M059J (cell line): ENCODE measurements around the gene TAS2R3. TPM values are rescaled to one million over a fixed set of nuclear protein-coding genes. Genes with fewer than 3 reads are reported as not detected.
"Not testable (repeated sequence)": the region's sequence is repeated elsewhere in the genome, so short reads cannot be mapped to it uniquely, and the experiment has no call there.

ENCODE experiments used
- DNase-seq: peaks from one replicate; pipeline ENCODE4 v3.0.0-alpha.2; 2012; ENCODE audit warnings: low read depth
- total RNA-seq: library from RNA; depleted of rRNA; stranded (reverse); fragments of >200 nt; shearing (Covaris generic); gene quantifications from 2 replicates; pipeline ENCODE4 v1.2.3, GENCODE V29; 2014; rRNA removed

Gene TAS2R3
- not detected in 2 replicates for total RNA-seq

- no peak for DNase-seq
Observed at GRCh38 chr7:141763797-141764196, at the start of gene TAS2R3. TAS2R3 (plus strand) TSS chr7:141764097; CDS start chr7:141764159, 62 bp downstream.

- DNase-seq: no peak
Observed at GRCh38 chr7:141714571-141714970, 49.3 kb upstream of the TAS2R3 start.

- DNase-seq: no peak
Observed at GRCh38 chr7:141715018-141715417, 48.9 kb upstream of the TAS2R3 start.

- no peak for DNase-seq
Observed at GRCh38 chr7:141715794-141716689, 47.9 kb upstream of the TAS2R3 start.

- no peak for DNase-seq
Observed at GRCh38 chr7:141717450-141717849, 46.4 kb upstream of the TAS2R3 start.

- DNase-seq: no peak
Observed at GRCh38 chr7:141722529-141722928, 41.4 kb upstream of the TAS2R3 start.

GRCh38 chr7:141729020-141729419, 34.9 kb upstream of the TAS2R3 start:
- DNase-seq: no peak

- DNase-seq: no peak
Observed at GRCh38 chr7:141731476-141732149, 32.3 kb upstream of the TAS2R3 start.

GRCh38 chr7:141737118-141737835, 26.6 kb upstream of the TAS2R3 start:
- DNase-seq: peak; percentile 6

- peak; percentile 95 for DNase-seq
Observed at GRCh38 chr7:141737836-141738591, 25.9 kb upstream of the TAS2R3 start, which contains the start of gene SSBP1. SSBP1 (plus strand) TSS chr7:141738358; CDS start chr7:141739167, 809 bp downstream.

GRCh38 chr7:141738592-141739013, 25.3 kb upstream of the TAS2R3 start:
- DNase-seq: no peak

GRCh38 chr7:141739250-141739649, 24.6 kb upstream of the TAS2R3 start:
- DNase-seq: no peak

- DNase-seq: no peak
Observed at GRCh38 chr7:141742229-141742628, 21.7 kb upstream of the TAS2R3 start.

GRCh38 chr7:141744131-141744530, 19.8 kb upstream of the TAS2R3 start:
- DNase-seq: no peak

GRCh38 chr7:141748396-141748795, 15.5 kb upstream of the TAS2R3 start:
- peak; percentile 61 for DNase-seq

GRCh38 chr7:141751904-141752303, 12.0 kb upstream of the TAS2R3 start:
- peak; percentile 25 for DNase-seq

GRCh38 chr7:141752634-141753033, 11.3 kb upstream of the TAS2R3 start:
- no peak for DNase-seq

GRCh38 chr7:141754939-141755338, 9.0 kb upstream of the TAS2R3 start:
- peak; percentile 26 for DNase-seq

GRCh38 chr7:141770083-141770583, 6.2 kb downstream of the TAS2R3 start:
- not testable (repeated sequence) for DNase-seq

- no peak for DNase-seq
Observed at GRCh38 chr7:141776374-141776773, 12.5 kb downstream of the TAS2R3 start, which contains the start of gene TAS2R4. TAS2R4 (plus strand) TSS chr7:141776674; CDS start chr7:141778489, 1,815 bp downstream.
